Astrocyte of the cerebellum (primary cell): ENCODE data around the gene MPZ.

ENCODE experiments used
- DNase-seq: peaks from one replicate; pipeline ENCODE4 v3.0.0-alpha.2; 2011; ENCODE audit warnings: low read depth
- H3K4me3 ChIP-seq: 2 replicates; pipeline ENCODE4 v1.5.1; 2011; ENCODE audit warnings: mild to moderate bottlenecking, low read depth, low read length, moderate library complexity
- in situ Hi-C: cut with HindIII; loops from 2 replicates; pipeline ENCODE4 v1.10.0; 2017; ENCODE audit warnings: low sequenced_read_pairs
- TF ChIP-seq, protein P1 (sequence below): IDR thresholded peaks from 2 replicates; pipeline ENCODE4 v1.5.1; 2012; ENCODE audit warnings: low read length, low read depth, moderate library complexity, mild to moderate bottlenecking; ENCODE audit errors: missing control alignments

The MPZ gene

DNA sequence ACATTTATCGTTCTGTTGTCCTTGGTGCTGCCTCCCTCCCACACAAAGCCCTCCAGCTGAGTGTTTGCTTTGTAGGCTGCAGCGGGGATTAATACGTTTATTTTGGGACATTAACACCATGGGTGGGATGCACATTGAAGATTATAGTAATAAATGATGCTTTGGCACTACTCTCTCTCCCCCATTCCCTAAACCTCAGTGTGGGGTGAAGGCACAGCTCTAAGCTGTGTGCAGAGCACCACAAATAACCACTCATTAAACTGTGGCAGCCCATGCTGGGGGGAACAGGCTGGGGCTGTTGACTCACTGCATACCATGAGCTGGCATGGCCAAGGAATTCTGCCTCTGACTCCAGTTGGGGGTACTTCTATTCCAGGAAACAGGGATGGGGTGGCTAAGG lies 43.6 kb downstream of the MPZ start:
- in situ Hi-C loops = no loop called here
- H3K4me3 ChIP-seq = no peak overlapping the region
- TF ChIP-seq, protein P1, sequence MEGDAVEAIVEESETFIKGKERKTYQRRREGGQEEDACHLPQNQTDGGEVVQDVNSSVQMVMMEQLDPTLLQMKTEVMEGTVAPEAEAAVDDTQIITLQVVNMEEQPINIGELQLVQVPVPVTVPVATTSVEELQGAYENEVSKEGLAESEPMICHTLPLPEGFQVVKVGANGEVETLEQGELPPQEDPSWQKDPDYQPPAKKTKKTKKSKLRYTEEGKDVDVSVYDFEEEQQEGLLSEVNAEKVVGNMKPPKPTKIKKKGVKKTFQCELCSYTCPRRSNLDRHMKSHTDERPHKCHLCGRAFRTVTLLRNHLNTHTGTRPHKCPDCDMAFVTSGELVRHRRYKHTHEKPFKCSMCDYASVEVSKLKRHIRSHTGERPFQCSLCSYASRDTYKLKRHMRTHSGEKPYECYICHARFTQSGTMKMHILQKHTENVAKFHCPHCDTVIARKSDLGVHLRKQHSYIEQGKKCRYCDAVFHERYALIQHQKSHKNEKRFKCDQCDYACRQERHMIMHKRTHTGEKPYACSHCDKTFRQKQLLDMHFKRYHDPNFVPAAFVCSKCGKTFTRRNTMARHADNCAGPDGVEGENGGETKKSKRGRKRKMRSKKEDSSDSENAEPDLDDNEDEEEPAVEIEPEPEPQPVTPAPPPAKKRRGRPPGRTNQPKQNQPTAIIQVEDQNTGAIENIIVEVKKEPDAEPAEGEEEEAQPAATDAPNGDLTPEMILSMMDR = no peak
- DNase-seq = no peak

GRCh38 chr1:161265305-161265704 lies 44.5 kb downstream of the MPZ start:
- no peak overlapping the region for H3K4me3 ChIP-seq
- DNase-seq = no peak
- in situ Hi-C loops = no loop called here
- TF ChIP-seq, protein P1 = no peak

- TF ChIP-seq, protein P1 = no peak
- in situ Hi-C loops = no loop called here
- DNase-seq = no peak
- H3K4me3 ChIP-seq = no peak overlapping the region
Measured at GRCh38 chr1:161261261-161262235, 48.2 kb downstream of the MPZ start.

- no peak for DNase-seq
- in situ Hi-C loops = no loop called here
- TF ChIP-seq, protein P1 = no peak
- H3K4me3 ChIP-seq = no peak overlapping the region
Measured at GRCh38 chr1:161260376-161261260, 49.1 kb downstream of the MPZ start.

- TF ChIP-seq, protein P1 = no peak
- in situ Hi-C loops = no loop called here
- no peak for DNase-seq
- H3K4me3 ChIP-seq = no peak overlapping the region
Measured at GRCh38 chr1:161259765-161260164, 50.0 kb downstream of the MPZ start.

DNA sequence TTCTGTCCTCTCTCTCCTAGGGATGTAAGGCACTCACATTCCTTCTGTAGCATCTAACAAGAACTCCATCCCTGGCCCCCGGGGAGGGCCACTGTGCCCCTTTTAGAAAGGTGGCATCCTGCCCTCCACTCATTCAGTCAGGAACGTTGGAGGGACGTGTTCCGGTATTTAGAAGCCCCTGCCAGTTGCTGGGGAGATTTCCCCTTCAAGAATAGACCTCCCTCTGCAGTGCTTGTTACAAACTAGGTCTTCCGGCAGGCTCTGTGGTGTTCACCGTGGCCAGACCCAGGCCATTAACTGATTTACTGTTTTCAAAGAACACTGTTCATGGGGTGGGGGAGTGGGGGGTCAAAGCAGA lies 50.4 kb downstream of the MPZ start:
- in situ Hi-C loops = no loop called here
- no peak overlapping the region for H3K4me3 ChIP-seq
- TF ChIP-seq, protein P1 = no peak
- DNase-seq = no peak
